Effector memory CD4-positive, alpha-beta T cell (primary cell): ENCODE results near the gene GID4.

Experiments used
- DNase-seq, 3 donors: peaks; one replicate each; pipeline ENCODE4 v3.0.0-alpha.2; 2020
- H3K27ac ChIP-seq: 2 replicates; pipeline ENCODE4 v1.7.0; 2013; ENCODE audit warnings: mild to moderate bottlenecking, low read length, moderate library complexity; ENCODE audit not compliant: insufficient read depth, poor library complexity, severe bottlenecking
- H3K27me3 ChIP-seq: replicated peaks from 2 replicates; pipeline ENCODE4 v1.7.0; 2013; ENCODE audit warnings: mild to moderate bottlenecking, low read length; ENCODE audit not compliant: insufficient read depth, control insufficient read depth, poor library complexity, severe bottlenecking
- H3K36me3 ChIP-seq: 2 replicates; pipeline ENCODE4 v1.7.0; 2013; ENCODE audit warnings: mild to moderate bottlenecking, low read length, moderate library complexity; ENCODE audit not compliant: control insufficient read depth, insufficient read depth
- H3K4me1 ChIP-seq: 2 replicates; pipeline ENCODE4 v1.7.0; 2013; ENCODE audit warnings: low read length, mild to moderate bottlenecking; ENCODE audit not compliant: control insufficient read depth, insufficient read depth, poor library complexity, severe bottlenecking
- H3K4me3 ChIP-seq: 2 replicates; pipeline ENCODE4 v1.7.0; 2013; ENCODE audit warnings: low read length, low read depth, mild to moderate bottlenecking; ENCODE audit not compliant: insufficient read depth, poor library complexity, severe bottlenecking
- H3K9me3 ChIP-seq: 2 replicates; pipeline ENCODE4 v1.7.0; 2013; ENCODE audit warnings: mild to moderate bottlenecking, low read length, moderate library complexity; ENCODE audit not compliant: control insufficient read depth

The GID4 gene

DNA sequence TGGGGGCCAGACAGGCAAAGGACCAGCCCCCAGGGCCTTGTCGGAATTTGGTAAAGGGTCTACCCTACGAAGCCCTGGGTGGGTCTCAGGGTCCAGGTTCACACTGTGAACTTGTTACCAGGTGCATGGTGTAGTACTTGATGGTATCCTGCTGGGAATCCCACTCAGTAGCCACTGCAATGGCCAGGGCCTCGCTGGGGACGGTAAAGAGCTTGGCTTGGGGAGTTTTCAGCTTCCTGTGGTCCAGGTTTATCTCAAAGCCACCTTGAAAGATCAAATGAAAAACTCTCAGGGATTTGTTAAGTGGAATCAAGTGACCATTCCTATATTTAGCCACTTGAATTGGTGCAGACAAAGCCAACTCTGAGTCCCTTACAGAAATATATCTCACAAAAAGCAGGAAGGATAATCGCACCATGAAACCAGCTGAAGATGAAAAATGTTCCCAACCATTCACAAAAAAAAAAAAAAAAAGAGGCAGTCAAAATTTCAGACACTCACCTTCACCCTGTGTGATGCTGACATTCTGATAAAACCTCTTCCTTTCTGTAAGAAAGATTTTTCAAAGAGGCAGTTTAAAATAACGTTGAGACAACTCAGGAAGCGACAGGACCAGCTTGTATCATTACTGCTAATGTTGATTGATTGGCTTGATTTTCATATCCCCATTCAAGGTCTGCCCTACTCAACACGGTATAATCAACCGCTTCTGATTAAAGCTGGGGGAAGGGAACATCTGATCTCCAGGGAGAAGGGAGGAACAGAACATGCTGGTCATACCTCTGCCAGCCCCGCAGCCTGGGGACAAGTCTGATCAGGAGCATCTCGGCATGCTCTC, 10.9 kb upstream of the GID4 start:
- no peaks in the 10 kb centered on the region for H3K4me1 ChIP-seq
- no peaks in the 10 kb centered on the region for H3K9me3 ChIP-seq
- no peak overlapping the region for H3K27ac ChIP-seq
- no peaks in the 10 kb centered on the region for H3K27me3 ChIP-seq
- no peak for DNase-seq
- peaks cover 25% of the 10 kb centered on the region for H3K36me3 ChIP-seq
- no peak overlapping the region for H3K4me3 ChIP-seq

- Histone ChIP-seq H3K9me3 (no peaks in the 10 kb centered on the region), H3K36me3 (peaks cover 23% of the 10 kb centered on the region), H3K4me3 (no peak overlapping the region), H3K27ac (no peak overlapping the region), H3K4me1 (no peaks in the 10 kb centered on the region), H3K27me3 (no peaks in the 10 kb centered on the region)
- no peak for DNase-seq
Observed at GRCh38 chr17:18028952-18029540, 10.2 kb upstream of the GID4 start.

DNA sequence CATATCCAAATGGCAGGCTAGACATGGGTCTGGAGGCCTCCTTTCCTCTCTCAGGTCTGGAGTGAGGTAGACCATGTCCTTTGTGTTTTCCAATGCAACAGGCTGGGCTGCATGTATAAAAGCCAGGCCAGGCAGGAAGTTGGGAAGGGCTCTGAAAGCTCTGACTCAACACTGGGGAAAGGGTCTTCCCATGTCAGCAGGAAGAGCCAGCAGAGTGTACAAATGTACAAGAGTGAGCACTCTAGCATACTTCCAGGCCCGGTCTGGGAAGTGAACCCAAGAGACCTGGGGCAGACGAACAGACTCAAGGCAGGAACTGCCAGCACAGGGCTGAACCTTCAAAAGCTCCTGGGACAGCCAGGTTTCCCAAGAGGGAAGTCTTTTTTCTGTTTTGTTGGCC, 7.3 kb upstream of the GID4 start:
- Histone ChIP-seq H3K9me3 (no peaks in the 10 kb centered on the region), H3K27me3 (no peaks in the 10 kb centered on the region), H3K36me3 (peaks cover 15% of the 10 kb centered on the region), H3K4me1 (no peaks in the 10 kb centered on the region), H3K4me3 (no peak overlapping the region), H3K27ac (no peak overlapping the region)
- DNase-seq: no peak

- Histone ChIP-seq H3K27me3 (no peaks in the 10 kb centered on the region), H3K36me3 (peaks cover under 1% of the 10 kb centered on the region), H3K9me3 (no peaks in the 10 kb centered on the region), H3K4me3 (no peak overlapping the region), H3K4me1 (peaks cover 13% of the 10 kb centered on the region), H3K27ac (no peak overlapping the region)
- peak; percentile 12 to 38 (median 17) for DNase-seq
Observed at GRCh38 chr17:18033442-18034099, 5.6 kb upstream of the GID4 start.

DNA sequence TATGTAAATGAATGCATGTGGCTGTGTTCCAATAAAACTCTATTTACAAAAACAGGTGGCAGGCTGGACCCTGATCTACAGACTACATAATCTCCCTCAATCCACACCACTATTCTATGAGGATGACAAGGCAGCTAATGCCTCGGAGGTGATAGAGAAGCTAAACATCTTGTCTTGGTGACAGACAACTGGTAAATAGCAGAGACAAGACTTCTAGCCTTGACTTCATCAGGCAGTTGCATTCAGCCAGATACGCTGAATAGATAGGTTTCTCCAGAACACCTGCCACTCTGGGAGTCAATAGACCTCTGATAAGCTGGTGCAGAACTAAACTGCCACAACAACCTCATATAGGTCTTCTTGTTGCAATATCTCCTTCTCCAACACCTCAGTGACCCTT, 3.5 kb upstream of the GID4 start:
- no peaks in the 10 kb centered on the region for H3K9me3 ChIP-seq
- H3K27ac ChIP-seq: no peak overlapping the region
- H3K4me1 ChIP-seq: peaks cover 24% of the 10 kb centered on the region
- H3K4me3 ChIP-seq: no peak overlapping the region
- H3K27me3 ChIP-seq: no peaks in the 10 kb centered on the region
- no peak for DNase-seq
- no peaks in the 10 kb centered on the region for H3K36me3 ChIP-seq

GRCh38 chr17:18037486-18037885, 1.7 kb upstream of the GID4 start:
- Histone ChIP-seq H3K4me3 (no peak overlapping the region), H3K27ac (no peak overlapping the region)

DNA sequence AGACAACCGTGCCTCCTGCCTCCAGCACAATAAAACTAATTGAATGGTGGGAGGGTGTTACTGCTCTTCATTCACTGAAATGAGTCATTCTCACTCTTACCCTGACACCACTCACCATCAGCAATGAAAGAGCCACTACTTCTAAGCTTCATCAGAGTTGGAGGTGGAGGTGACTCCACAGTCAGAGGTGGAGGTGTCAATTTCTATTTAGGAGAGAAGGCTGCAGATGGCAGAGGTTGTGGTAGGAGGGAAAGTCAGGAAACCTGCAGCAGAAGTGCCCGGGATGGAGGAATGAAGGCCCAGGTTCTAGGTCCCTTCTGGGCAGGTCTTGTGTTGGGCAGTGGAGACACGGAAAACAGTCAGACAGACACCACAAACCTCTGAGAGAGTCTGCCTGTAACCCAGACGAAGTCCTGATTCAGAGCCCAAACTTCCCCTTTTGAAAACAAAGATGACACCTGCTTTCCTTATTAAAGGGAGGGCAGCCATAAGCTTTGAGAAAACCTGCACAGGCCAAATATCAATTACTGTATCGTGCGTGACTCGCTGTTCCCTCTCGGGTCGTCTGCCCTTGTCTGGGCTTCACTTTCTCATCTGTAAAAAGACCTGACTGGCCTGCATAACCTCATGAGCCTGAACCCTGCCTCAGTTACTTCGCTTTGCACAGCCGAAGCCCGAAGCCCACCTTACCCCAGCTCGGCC, 908 bp upstream of the GID4 start:
- no peak for DNase-seq
- no peaks in the 10 kb centered on the region for H3K27me3 ChIP-seq
- no peaks in the 10 kb centered on the region for H3K36me3 ChIP-seq
- H3K4me3 ChIP-seq: peak overlapping the region; percentile 83
- no peaks in the 10 kb centered on the region for H3K9me3 ChIP-seq
- peaks cover 26% of the 10 kb centered on the region for H3K4me1 ChIP-seq
- peak overlapping the region; percentile 74 for H3K27ac ChIP-seq

More at GRCh38 chr17:18037486-18037885, 1.7 kb upstream of the GID4 start:
- DNase-seq: no peak
- Histone ChIP-seq H3K4me1 (peaks cover 26% of the 10 kb centered on the region), H3K9me3 (no peaks in the 10 kb centered on the region), H3K36me3 (no peaks in the 10 kb centered on the region), H3K27me3 (no peaks in the 10 kb centered on the region)

DNA sequence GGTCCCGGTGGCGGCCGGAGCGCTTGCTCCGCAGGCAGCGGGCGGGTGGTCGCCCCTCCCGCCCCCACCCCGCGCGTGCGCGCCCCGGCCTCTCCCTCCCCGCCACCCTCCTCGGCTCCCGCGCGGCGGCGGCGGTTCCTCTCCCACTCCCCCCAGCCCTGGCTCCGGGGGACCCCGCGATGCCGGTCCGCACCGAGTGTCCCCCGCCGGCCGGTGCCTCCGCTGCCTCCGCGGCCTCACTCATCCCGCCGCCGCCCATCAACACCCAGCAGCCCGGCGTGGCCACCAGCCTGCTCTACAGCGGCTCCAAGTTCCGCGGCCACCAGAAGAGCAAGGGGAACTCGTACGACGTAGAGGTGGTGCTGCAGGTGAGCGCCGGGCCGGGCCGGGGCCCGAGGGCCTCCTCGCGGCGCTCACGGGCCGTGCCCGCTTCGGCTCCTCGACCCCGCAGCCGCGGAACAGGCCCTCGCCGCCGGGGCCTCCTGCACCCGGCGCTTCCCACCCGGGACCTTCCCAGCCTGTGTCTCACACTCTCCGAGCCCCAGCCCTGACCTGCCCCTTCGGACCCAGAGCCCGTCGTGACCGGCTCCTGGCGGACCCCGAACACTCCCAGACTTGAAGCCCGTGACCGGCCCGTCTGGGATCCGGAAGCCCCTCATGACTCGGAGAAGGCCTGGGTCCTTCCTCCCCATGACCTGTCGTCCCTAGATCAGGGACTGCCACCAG, 490 bp downstream of the GID4 start:
- DNase-seq: peak in 1 of 3 donors; percentile 8
- peaks cover 1% of the 10 kb centered on the region for H3K36me3 ChIP-seq
- peak overlapping the region; percentile 74 for H3K27ac ChIP-seq
- H3K4me3 ChIP-seq: peak overlapping the region; percentile 83
- H3K4me1 ChIP-seq: peaks cover 26% of the 10 kb centered on the region
- no peaks in the 10 kb centered on the region for H3K9me3 ChIP-seq
- no peaks in the 10 kb centered on the region for H3K27me3 ChIP-seq

- Histone ChIP-seq H3K27me3 (no peaks in the 10 kb centered on the region), H3K27ac (peak overlapping the region; percentile 74), H3K4me3 (peak overlapping the region; percentile 83), H3K4me1 (peaks cover 26% of the 10 kb centered on the region), H3K9me3 (no peaks in the 10 kb centered on the region), H3K36me3 (peaks cover 8% of the 10 kb centered on the region)
- DNase-seq: no peak
Observed at GRCh38 chr17:18040261-18040858, 1.2 kb downstream of the GID4 start.
